ENCODE data around the gene TAS1R1. TPM values are rescaled to one million over a fixed set of nuclear protein-coding genes. Genes with fewer than 3 reads are reported as not detected.
A peak's percentile ranks its signal among the peaks of the same experiment; 100 is the strongest.
"Not testable (repeated sequence)": the region's sequence is repeated elsewhere in the genome, so short reads cannot be mapped to it uniquely, and the experiment has no call there.

The TAS1R1 gene
- polyA plus RNA-seq, 1 donor = 9.5 TPM

GRCh38 chr1:6591222-6591621 is 36.1 kb downstream of the TAS1R1 start:
- no peak for DNase-seq

DNA sequence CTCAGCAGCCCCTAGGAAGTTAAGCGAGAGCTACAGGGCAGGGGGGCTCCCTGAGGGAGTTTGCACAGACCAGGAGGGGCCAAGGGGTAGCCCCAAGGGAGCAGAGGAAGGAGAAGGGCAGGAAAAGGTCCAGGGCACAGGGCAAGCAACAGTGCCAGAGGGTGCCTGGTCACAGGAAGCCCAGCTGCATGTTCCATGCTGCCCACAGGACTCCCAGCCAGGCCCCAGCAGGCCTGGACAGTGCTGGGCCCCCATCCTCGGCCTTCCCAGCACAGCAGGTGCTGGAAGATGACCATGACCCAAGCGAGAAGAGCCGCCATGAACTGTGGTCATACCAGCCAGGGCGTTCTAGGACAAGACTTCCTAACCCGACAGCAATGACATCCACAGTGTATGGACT is 36.5 kb downstream of the TAS1R1 start:
- DNase-seq = no peak

- DNase-seq = no peak
Measured at GRCh38 chr1:6592441-6592840, 37.3 kb downstream of the TAS1R1 start.

GRCh38 chr1:6592865-6593593 is 37.9 kb downstream of the TAS1R1 start:
- no peak for DNase-seq

DNA sequence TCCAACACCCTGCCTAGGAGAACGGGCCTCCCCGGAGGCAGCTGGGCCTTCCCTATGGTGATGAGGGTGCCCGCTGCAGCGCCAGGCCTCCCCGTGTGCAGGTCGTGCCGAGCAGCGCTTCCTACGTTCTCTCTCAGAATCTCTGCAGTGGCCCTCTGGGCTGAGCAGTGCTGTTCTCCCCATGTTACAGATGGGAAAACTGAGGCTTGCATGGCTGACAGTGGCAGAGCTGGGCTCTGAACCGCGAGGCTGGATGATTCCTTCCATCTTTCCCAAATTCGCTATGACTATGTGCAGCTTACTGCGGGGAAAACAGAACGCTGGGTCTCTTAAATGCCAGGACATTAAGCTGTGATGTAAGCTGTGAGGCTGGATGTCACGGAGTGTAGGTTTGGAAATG is 38.7 kb downstream of the TAS1R1 start:
- DNase-seq = no peak

- DNase-seq = no peak
Measured at GRCh38 chr1:6594977-6595740, 40.1 kb downstream of the TAS1R1 start.

GRCh38 chr1:6596351-6596750 is 41.2 kb downstream of the TAS1R1 start:
- DNase-seq = no peak

DNA sequence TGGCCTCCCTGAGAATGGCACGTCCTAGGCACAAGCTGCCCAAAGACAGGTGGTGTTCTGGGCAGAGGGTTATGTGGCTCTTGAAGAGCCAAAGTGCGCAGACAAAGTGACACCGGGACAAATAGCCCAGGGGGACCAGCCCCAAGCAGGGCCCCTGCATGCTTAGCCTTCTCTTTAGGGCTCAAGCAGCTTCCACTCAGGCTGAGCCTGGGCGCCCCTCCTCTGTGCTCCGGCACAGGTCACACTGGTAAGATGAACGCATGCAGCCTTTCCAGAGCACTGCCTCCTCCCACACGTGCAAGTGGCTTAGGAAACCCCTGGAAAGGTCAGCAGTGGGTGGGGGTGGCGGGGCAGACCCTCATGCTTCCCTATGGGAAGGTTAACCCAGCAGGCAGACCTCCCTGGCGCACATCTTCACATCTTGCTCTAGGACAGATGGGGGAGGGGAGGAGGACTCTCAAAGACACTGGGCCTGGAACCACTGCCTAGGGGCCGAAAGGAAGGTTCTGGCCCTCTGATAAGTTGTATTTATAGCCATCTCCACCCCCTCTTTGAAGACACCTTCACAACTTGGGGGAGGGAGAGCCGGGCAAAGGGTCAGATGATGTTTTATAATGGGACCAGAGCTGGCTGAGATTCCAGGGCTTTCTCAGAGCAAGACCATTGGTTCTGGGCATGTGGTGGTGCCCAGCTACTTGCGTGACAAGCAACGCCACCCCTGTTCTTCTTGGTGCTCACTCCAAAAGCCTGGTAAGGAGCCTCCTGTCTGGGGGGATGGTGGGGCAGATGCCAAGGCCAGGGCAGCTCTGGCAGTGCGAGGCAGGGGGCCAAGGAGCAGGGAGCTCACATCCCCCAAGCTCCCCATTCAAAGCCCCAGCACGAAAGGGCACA is 42.0 kb downstream of the TAS1R1 start:
- no peak for DNase-seq

- no peak for DNase-seq
Measured at GRCh38 chr1:6597777-6598131, 42.6 kb downstream of the TAS1R1 start.

- no peak for DNase-seq
Measured at GRCh38 chr1:6599141-6599975, 44.3 kb downstream of the TAS1R1 start.

- DNase-seq = not testable (repeated sequence)
Measured at GRCh38 chr1:6599991-6600390, 44.9 kb downstream of the TAS1R1 start.

- no peak for DNase-seq
Measured at GRCh38 chr1:6600410-6601048, 45.4 kb downstream of the TAS1R1 start.

GRCh38 chr1:6601049-6601922 is 46.2 kb downstream of the TAS1R1 start:
- DNase-seq = peak; percentile 70

DNA sequence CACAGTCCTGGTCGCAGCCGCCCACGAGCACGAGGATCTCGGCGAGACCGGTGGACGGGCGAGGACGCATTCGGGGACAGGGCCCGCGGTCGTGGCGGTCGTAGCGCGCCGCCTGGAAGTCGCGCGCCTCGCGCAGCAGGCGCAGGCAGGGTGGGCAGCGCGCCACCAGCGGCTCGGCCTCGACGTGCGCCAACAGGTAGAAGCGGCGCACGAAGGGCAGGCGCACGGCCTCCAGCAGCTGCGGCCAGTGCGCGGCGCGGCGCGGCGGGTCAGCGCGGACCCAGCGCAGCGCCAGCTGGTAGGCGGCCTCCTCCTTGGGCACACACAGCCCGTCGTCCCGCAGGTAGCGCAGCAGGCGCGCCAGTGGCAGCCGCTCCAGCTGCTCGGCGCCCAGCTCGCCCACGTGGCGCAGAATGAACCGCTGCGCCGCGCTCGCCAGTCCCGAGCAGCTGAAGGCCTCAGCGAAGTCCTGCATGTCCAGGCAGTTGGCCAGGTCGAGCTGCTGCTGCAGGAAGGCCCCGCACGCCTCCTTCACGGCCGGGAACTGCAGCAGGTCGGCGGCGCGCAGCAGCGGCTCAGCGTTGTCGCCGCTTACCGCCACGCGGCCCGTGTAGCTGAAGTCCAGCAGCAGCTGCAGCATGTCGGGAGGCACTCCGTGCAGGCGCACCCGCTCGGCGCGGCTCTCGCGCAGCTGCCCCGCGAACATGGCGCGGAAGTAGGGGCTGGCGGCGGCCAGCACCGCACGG is 47.0 kb downstream of the TAS1R1 start:
- peak; percentile 73 for DNase-seq

DNA sequence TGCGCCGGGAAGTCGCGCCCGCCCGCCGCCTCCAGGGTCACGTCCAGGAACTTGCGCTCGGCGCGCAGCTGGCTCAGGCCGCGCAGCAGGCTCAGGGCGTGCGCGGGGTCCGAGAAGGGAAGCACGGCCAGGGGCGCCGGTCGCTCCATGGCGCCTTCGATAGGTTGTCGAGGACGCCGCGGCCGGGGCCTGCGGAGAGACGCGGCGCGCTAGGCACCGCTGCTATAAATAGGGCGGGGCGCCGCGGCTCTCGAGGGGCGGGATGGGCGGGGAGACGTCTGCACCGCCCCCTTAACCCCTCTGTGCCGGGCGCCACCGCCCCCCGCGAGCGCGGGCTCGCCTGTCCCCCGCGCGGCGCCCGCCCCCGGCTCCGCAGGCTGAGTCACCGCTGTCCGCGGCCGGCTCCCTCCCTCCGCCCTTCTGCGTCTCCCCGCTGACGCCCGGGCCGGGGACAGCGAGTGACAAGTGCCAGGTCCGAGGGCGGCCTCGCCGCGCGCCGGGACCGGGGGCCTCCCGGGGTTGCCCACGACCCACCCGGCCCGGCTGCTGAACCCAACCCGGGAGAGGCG is 47.6 kb downstream of the TAS1R1 start, which contains the start of gene KLHL21:
KLHL21 (minus strand) TSS at position 201 of the 569 bp plus-strand sequence; CDS start at position 149, 52 bp downstream.
- peak; percentile 91 for DNase-seq

GRCh38 chr1:6603238-6603914 is 48.3 kb downstream of the TAS1R1 start:
- peak; percentile 87 for DNase-seq

DNA sequence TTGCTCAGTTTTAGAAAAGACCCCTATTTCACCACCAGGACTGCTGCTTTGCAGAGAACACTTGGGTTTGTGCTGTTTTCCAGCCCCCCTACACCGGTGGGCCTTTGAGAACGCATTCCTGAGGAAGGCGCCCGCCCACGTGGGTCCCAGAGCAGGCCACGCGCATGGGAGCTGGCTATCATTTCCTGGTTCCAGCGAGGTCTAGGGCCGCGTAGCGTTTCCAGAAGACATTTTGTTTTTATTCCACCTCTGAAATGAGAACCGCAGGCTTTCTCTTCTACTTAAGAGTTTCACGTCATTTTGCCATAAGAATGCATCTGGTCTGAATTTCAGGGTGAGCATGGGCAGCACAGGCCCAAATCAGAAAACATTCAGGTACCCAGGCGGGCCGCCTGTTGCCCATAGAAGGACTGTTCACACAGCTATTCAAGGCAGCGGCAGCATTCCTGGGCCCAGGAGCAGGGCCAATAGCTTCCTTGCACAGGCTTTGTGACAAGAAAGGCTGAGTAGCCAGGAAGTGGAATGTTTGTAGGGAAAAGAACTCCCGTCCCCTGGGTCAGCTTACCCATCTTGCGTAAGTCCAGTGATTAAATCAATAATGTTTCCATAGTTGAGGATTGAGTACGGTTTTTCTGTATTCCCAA is 48.9 kb downstream of the TAS1R1 start:
- peak; percentile 72 for DNase-seq
